H54 (cell line): ENCODE measurements around the gene PCDH9.
"Not testable (repeated sequence)": the region's sequence is repeated elsewhere in the genome, so short reads cannot be mapped to it uniquely, and the experiment has no call there.

Source experiments
- DNase-seq: peaks from one replicate; pipeline ENCODE4 v3.0.0; 2011; ENCODE audit warnings: low spot score, mixed read lengths; ENCODE audit not compliant: insufficient read length
- FAIRE-seq: peaks from 3 replicates; lab custom pipeline; 2011; peaks lifted over from hg19 to GRCh38; lab: Jason Lieb, UNC
- POLR2A ChIP-seq: IDR thresholded peaks from 2 replicates; pipeline ENCODE4 v1.6.1; 2011; ENCODE audit warnings: low read depth, mild to moderate bottlenecking, low read length

The PCDH9 gene

DNA sequence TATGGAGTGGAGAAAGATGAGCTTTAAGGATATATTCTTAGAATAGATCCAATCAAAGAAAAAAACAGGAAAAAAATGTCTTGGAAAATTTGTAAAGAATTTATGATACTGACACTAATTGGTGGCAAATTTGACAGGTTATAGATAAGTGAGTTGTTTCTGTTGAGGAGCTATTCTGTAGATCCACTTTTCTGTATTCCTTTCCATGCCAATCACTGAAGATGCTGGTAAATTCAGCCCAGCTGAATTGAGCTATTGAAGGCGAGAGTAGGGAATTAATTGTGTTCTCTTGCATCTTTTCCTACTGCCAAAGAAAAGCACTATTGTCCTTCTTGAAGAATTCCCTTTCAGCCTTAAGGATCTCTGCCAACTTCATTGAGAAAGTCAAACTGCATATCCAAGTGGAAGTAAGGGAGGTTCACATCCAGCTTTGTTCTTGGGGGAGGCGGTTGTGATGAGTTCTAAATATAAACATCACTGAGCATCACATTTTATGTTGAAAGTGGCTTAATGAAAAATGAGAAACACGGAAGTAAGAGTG is 113.1 kb downstream of the PCDH9 start:
- DNase-seq (no peak), FAIRE-seq (no peak)
- no peak for TF ChIP-seq POLR2A

DNA sequence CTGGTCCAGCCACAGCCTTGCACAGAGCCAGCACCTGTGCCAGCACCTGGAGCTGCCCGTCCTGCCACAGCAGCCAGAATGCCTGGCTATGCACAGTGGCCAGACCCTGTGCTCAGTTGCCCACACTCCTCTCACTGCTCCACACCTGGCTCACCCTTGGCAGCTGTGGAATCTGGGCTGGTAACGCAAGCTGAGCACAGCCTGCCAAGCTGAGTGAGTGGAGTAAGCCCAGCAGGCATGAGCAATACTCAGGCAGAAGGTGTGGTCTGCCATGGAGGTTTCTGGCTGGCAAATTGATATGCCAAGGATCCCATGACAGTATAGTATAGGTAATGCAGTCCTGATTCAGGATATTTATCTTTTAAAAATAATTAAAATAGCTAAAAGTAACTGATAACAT is 122.2 kb downstream of the PCDH9 start:
- DNase-seq (no peak), FAIRE-seq (no peak)
- TF ChIP-seq POLR2A: no peak

DNA sequence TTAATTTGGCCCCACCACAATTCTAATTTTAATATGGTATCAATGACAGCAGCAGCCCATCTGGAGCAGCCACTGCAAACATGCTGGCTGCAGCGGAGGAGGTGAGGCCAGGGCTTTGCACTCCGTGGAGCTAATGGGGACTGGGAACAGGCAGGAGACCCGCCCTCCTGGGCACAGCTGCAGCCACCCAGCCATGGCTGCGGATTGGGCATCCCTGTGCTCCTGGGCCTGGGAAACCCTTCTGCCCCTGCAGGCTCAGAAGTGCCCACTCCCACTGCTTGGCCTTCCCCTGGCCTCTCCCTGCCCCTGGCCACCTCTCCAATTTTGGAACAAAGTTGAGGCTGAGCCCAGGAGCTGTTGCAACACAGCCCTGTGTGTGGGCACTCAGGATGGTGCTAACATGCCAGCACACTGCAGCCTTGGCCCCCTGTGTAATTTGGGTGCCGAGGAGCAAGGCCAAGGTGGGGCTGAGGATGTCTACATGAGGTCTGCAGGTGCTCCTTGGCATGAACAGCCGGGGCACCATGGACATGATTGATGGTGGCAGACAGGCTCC is 123.6 kb downstream of the PCDH9 start:
- TF ChIP-seq POLR2A: no peak
- DNase-seq: no peak
- no peak for FAIRE-seq

DNA sequence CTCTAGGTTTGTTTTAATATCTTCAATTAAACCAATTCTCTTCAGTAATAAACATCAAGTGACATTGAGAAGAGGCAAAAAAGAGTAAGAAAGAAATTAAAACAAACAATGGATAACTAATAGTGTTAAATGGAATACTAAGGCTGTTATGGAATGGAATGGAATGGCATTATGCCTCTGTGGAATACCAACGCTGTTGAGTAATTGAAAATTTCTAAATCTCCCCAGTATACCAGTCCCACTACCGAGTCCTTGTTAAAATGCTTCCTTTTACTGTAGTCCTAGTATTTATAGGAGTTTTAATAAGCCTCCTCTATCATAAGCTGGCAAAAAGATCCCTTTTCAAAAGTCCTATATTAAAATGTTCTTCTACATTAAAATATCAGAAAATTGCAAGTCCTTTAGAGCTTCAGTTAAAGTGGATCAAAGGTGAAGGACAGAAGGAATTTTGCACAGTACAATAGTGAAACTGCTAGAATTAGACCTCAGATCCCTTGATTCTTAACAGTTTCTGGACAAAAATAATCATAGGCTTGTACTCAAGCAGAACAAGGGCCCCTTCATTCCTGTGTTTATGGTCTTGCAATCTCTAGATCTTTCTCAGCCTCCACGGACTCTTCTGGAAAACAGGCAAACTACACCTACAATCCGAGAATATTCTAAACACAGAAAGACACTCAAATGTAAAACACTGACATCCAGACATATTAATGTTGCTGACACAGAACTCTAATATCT is 128.2 kb downstream of the PCDH9 start:
- FAIRE-seq (no peak), DNase-seq (no peak)
- no peak for TF ChIP-seq POLR2A

DNA sequence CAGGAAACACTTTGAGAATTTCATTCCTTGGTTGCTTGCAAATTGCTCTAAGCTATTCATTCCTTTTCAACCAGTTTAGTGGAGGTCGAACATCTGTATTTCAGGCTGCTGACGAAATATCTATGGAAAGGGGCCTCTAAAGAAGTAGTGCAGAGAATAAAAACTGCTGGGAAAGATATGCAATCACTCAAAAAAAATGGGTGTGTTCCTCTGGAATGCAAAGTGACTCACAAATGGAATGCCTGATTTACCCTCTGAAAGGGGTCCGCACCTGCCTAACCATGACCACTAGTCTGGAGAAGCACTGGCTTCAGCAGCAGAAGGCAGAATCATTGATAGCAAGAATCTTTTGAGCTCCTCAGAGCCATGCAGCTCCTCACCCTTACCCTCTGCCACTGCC is 129.4 kb downstream of the PCDH9 start:
- FAIRE-seq: no peak
- DNase-seq: no peak
- TF ChIP-seq POLR2A: no peak

DNA sequence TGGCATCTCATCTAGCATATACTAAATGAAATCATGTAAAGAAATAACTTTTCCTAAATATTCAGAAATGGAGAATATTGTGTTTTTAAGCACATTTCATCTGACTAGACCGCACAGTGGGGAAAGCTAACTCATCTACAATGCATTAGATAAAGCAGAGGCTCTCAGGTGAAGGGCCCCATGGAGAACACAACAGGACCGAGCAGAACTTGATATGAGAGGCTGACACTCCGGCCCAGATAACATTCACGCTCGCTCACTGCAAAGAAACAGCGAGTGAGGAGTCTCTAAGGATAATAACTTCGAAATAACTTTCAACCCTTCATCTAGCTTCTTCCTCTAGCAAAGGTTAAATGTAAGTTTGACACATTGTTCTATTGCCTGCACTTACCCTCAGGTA is 130.6 kb downstream of the PCDH9 start:
- no peak for TF ChIP-seq POLR2A
- DNase-seq (no peak), FAIRE-seq (no peak)

DNA sequence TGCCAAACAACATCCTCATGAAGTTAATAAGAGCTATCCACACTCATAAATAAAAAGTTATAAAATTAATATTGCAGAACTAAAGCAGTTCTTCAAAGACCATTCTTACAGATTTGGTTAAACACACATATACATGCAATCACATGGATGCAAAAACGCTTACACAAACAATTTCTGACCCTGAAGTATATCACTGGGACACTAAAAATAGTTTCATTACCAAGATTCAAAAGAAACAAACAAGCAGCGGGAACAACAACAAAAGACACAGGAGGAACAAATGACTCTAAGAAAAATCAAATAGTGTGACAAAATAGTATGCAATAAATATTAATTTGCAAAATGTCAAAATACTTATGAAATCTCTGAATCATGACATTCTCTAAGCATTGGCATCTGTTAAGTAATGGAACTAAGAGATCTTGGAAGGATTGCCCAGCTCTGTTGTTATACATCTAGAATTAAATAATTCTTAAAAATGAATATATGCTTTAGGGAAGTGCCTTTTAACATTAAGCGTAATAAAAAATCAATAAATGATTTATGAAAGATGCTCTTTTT is 132.2 kb downstream of the PCDH9 start:
- DNase-seq: no peak
- no peak for TF ChIP-seq POLR2A
- FAIRE-seq: no peak

DNA sequence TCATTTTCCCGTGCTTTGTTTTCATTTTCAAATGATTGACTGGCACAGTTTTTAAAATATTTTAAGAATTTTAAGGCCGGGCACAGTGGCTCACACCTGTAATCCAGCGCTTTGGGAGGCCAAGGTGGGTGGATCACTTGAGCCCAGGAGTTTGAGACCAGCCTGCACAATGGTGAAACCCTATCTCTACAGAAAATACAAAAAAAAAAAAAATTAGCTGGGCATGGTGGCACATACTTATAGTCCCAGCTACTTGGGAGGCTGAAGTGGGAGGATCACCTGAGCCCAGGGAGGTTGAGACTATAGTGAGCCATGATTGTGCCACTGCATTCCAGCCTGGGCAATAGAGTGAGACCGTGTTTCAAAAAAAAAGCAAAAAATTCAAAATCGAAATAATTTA is 133.2 kb downstream of the PCDH9 start:
- FAIRE-seq, DNase-seq: not testable (repeated sequence)

DNA sequence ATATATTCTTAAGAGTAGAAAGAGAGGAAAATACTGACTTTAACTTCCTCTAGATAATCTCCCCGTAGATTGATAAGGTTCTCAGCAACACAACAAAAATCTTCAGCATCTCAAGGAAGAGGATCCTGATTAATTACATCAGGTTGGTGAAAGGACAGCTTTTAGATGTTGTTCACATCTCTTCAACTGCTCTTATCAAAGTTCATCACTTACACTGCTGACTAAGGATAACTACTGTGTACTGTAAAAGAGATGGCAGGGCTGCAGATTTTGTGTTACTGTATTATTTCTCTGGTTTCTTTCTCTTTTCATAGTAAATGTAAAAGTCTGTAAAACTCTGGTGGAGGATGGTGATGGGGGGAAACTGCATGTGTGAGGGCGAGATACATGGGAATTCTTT is 133.7 kb downstream of the PCDH9 start:
- TF ChIP-seq POLR2A: no peak
- no peak for FAIRE-seq
- no peak for DNase-seq

DNA sequence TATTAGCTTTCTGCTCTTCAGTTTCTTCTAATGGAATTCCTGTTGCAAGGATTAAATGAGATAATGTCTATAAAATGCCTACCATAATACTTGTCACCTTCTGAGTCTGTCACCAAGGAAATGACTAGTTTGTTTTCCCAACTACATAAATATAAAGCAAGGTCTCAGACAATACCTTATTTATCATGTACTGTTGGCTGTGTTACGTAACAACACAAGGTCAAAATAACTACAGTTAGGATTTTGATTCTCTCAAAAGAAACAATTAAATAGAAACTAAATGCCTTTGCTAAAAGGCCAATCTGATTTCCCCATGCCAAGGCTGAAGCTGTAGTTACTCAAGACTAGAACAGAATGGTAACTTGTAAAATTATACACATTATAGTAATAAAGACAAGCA is 134.5 kb downstream of the PCDH9 start:
- FAIRE-seq (no peak), DNase-seq (no peak)
- no peak for TF ChIP-seq POLR2A

DNA sequence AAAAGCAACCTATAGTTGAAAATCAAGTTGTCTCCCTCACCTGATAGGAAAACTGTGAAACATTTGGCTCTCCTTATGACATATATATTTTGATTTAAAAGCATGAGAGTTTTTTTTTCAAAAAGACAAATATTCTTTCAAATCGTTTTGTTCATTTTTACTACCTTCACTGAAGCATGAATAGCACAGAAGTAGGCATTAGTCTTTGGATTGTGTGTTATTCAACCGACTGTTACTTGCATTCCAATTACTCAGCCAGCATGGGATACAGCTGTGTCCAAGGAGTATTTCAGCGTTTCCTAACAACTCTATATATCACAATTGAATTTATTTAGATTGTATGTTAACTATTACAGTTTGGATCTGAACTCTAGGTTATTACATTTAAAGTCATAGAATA is 135.2 kb downstream of the PCDH9 start:
- no peak for TF ChIP-seq POLR2A
- no peak for DNase-seq
- no peak for FAIRE-seq

DNA sequence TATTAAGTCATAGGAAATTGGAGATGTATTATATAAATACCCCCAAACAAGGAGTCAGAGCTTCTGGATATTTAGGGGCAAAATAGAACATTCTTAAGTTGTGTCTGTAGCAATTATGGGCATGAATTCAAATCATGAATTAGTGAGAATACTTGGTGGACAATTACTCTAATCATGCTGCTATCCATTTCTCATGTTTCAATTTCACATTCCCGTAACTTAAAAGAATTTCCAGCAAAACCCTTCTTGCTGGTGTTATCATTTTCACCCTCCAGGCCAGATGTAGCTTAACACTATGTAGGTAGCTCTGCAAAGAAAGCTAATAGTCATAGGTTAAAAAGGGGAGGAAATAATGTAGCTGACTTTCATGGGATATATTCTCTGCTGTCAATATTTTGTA is 136.1 kb downstream of the PCDH9 start:
- no peak for TF ChIP-seq POLR2A
- no peak for FAIRE-seq

DNA sequence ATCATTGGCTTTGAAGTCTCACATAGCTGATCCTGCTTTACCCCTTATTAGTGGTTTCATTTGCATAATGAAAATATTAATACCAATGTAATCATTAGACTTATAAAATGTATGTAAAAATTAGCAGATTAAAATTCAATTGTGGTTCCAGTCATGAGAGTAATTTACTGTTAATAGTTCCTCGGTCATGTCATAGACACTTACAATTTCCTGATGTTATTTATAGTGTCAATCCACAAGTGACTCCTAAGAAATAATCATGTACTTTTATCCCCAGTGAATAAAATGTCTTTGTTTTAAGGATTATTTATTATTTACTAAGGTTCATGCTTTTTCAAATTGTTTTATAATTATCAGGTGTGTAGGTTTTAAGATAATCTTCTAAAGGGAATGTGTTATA is 138.5 kb downstream of the PCDH9 start:
- FAIRE-seq (no peak), DNase-seq (no peak)
- no peak for TF ChIP-seq POLR2A

More for the DNA sequence above, 136.1 kb downstream of the PCDH9 start:
- no peak for DNase-seq

DNA sequence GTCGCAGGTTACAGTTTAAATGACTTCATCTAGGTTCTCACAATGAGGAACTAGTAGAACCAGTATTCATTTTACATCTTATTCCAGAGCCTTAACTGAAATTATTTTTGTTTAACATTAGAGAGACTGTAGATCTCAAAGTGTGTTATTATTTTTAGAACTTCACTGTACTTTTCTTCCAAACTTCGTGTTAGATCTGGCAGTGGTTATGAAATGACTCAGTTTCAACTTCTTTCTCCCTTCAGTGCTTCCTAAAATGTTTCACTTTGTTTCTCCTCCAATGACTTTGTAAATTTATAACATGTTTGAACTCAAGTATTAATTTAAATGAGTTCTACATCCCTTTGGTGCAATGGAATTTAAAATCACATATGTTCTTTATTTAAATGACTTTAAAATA is 139.3 kb downstream of the PCDH9 start:
- no peak for FAIRE-seq
- DNase-seq: no peak
- no peak for TF ChIP-seq POLR2A

DNA sequence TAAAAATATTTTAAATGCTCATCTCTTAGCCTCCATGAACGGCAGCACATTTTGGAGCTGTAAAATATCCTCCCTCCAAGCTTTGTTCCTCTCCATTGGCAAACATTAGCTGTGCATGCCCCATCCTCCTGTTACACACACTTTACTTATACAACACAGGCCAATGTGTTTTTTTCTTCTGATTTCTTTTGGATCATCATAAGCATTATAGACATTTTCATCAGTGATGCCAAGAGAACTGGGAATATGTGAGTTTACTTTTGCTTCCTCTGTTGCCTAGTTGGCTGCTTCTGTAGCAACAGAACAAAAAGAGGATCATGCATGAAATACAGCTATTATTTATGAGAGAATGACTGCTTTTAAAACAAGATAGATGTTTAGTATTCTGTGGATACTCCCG is 142.6 kb downstream of the PCDH9 start:
- TF ChIP-seq POLR2A: no peak
- DNase-seq: no peak
- FAIRE-seq: no peak
